GM21367 (cell line): Measurements from ENCODE around the gene ABCB6.

ENCODE experiments used
- ATAC-seq: cut with Tn5 transposase; IDR thresholded peaks from one replicate; pipeline ENCODE4 v1.9.1; 2021; ENCODE audit not compliant: unreplicated experiment

Gene ABCB6

GRCh38 chr2:219171231-219171651 is 47.5 kb downstream of the ABCB6 start:
- ATAC-seq: no peak

- no peak for ATAC-seq
These were observed 48.7 kb downstream of the ABCB6 start, which contains the start of gene SLC23A3 for GRCh38 chr2:219169930-219170654. TSS of gene SLC23A3 (minus strand) at chr2:219170029. CDS start at chr2:219169984, 45 bp downstream.

- no peak for ATAC-seq
These were observed 49.8 kb downstream of the ABCB6 start for GRCh38 chr2:219168932-219169331.

GRCh38 chr2:219168526-219168925 is 50.2 kb downstream of the ABCB6 start:
- no peak for ATAC-seq

GRCh38 chr2:219167997-219168396 is 50.8 kb downstream of the ABCB6 start:
- ATAC-seq: no peak

GRCh38 chr2:219165058-219165911 is 53.5 kb downstream of the ABCB6 start:
- ATAC-seq: no peak

- ATAC-seq: no peak
These were observed 55.6 kb downstream of the ABCB6 start for GRCh38 chr2:219163156-219163555.

GRCh38 chr2:219161097-219161496 is 57.7 kb downstream of the ABCB6 start:
- no peak for ATAC-seq

- peak; percentile 82 for ATAC-seq
These were observed 58.4 kb downstream of the ABCB6 start, which contains the start of gene NHEJ1 for GRCh38 chr2:219160186-219161017. TSS of gene NHEJ1 (minus strand) at chr2:219160815. CDS start at chr2:219158362, 2,453 bp downstream.
